Suprapubic skin (tissue), 4 donors: ENCODE results near the gene SLX4. TPM values are rescaled to one million over a fixed set of nuclear protein-coding genes. Genes with fewer than 3 reads are reported as not detected.

Experiments
- DNase-seq, 2 donors: peaks; one replicate each; pipeline ENCODE4 v3.0.0-alpha.2; 2019; ENCODE audit warnings: low spot score in 2 of 2
- H3K27ac ChIP-seq: fragments of 200-600 bp; sonication (generic); one replicate; pipeline ENCODE4 v1.5.1; 2019
- H3K27me3 ChIP-seq: fragments of 200-600 bp; sonication (generic); one replicate; pipeline ENCODE4 v1.5.1; 2019
- H3K36me3 ChIP-seq: fragments of 200-600 bp; sonication (generic); one replicate; pipeline ENCODE4 v1.5.1; 2019
- H3K4me1 ChIP-seq: fragments of 200-600 bp; sonication (generic); one replicate; pipeline ENCODE4 v1.5.1; 2019
- H3K4me3 ChIP-seq: fragments of 200-600 bp; sonication (generic); one replicate; pipeline ENCODE4 v1.5.1; 2019; ENCODE audit warnings: mild to moderate bottlenecking
- H3K9me3 ChIP-seq: fragments of 200-600 bp; sonication (generic); one replicate; pipeline ENCODE4 v1.5.1; 2019
- CTCF ChIP-seq, 2 donors: fragments of 200-600 bp in 1 of 2; fragments of 450-650 bp in 1 of 2; sonication (generic) in 1 of 2; IDR thresholded peaks; one replicate each; pipeline ENCODE4 v1.5.1; 2016 to 2019; ENCODE audit warnings: antibody characterized with exemption in 2 of 2, mild to moderate bottlenecking in 1 of 2, moderate library complexity in 1 of 2
- EP300 ChIP-seq: sonication (generic); formaldehyde crosslinking; IDR thresholded peaks from one replicate; pipeline ENCODE4 v1.6.1; 2017; ENCODE audit warnings: antibody characterized with exemption
- POLR2A ChIP-seq, 2 donors: fragments of 450-650 bp; IDR thresholded peaks; one replicate each; pipeline ENCODE4 v1.6.1; 2017; ENCODE audit warnings: antibody characterized with exemption in 2 of 2, mild to moderate bottlenecking in 2 of 2, moderate library complexity in 2 of 2
- POLR2AphosphoS5 ChIP-seq, 3 donors: sonication (generic); formaldehyde crosslinking; IDR thresholded peaks; one replicate each; pipeline ENCODE4 v1.6.1; 2017; ENCODE audit warnings: antibody characterized with exemption in 3 of 3
- WGBS: methylation state at CpG from one replicate; pipeline ENCODE4 v1.1.5; 2018; 5-methylcytosine and 5-hydroxymethylcytosine counted together
- total RNA-seq, 4 donors: library from RNA; depleted of rRNA; stranded (reverse); fragments of >200 nt; gene quantifications; one replicate each; pipeline ENCODE4 v1.1.0, GENCODE V29; 2016

The SLX4 gene
- total RNA-seq, 4 donors from 2014 or later: 2.9 to 6.0 (median 4.5) TPM

DNA sequence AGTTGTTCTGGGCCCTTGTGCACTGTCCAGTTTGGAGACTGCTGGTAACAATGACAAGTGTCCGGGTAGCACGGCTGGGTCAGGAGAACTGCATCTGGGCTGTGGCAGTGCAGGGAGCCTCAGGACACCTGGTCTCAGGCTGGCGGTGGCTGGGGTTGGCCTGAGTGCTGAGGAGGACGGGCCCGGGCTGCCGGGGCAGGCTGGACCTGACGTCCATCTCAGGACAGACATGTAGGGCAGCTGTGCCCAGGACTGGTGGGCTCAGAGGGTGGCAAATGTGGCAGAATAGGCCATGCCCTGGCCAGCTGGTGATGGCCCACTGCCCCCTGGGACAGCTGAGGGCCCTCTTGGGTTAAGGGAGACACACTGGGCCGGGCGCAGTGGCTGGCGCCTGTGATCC lies 30.0 kb downstream of the SLX4 start:
- TF ChIP-seq CTCF (IDR thresholded peaks at IDR 0.05): no peak
- TF ChIP-seq EP300: no peak
- no peak for TF ChIP-seq POLR2AphosphoS5 (IDR thresholded peaks at IDR 0.05)
- Histone ChIP-seq H3K36me3 (peaks cover 25% of the 10 kb centered on the region), H3K27ac (no peak overlapping the region), H3K27me3 (peaks cover 5% of the 10 kb centered on the region), H3K4me3 (no peak overlapping the region), H3K9me3 (no peaks in the 10 kb centered on the region), H3K4me1 (peaks cover 12% of the 10 kb centered on the region)
- WGBS: 77% methylated on average over 4 of the region's 10 CpGs
- no peak for DNase-seq

- WGBS: 10% methylated on average over 3 of the region's 8 CpGs
- no peak for DNase-seq
These were observed 30.7 kb downstream of the SLX4 start for GRCh38 chr16:3580686-3581085.

DNA sequence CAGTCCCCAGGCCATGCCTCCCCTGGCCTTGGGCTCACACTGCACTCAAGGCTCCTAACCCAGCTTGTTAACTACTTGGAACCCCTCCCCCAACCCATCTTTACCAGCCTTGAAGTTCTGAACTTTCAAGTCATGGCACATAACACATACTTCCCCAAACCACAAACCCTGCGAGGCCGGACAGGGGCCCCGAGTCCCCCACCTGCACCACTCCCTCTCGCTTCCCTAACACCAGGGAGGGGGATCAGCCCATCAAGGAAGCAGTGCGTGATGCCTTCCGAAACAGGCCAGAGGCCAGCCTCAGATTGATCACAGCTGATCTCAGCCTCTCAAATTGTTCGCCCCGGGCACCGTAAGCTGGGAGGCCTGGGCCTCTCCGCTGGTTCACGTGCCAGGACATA lies 31.2 kb downstream of the SLX4 start:
- DNase-seq: no peak
- H3K36me3 ChIP-seq: peaks cover 25% of the 10 kb centered on the region
- peaks cover 12% of the 10 kb centered on the region for H3K4me1 ChIP-seq
- no peak overlapping the region for H3K27ac ChIP-seq
- H3K9me3 ChIP-seq: no peaks in the 10 kb centered on the region
- TF ChIP-seq EP300 (no peak), POLR2AphosphoS5 (IDR thresholded peaks at IDR 0.05) (no peak)
- H3K4me3 ChIP-seq: no peak overlapping the region
- peaks cover 5% of the 10 kb centered on the region for H3K27me3 ChIP-seq
- 42% methylated on average over 6 of the region's 11 CpGs for WGBS

More at GRCh38 chr16:3580686-3581085, 30.7 kb downstream of the SLX4 start:
- Histone ChIP-seq H3K4me1 (peaks cover 12% of the 10 kb centered on the region), H3K9me3 (no peaks in the 10 kb centered on the region), H3K27ac (no peak overlapping the region), H3K4me3 (no peak overlapping the region), H3K36me3 (peaks cover 25% of the 10 kb centered on the region), H3K27me3 (peaks cover 5% of the 10 kb centered on the region)
- TF ChIP-seq EP300 (no peak), CTCF (IDR thresholded peaks at IDR 0.05) (no peak), POLR2A (IDR thresholded peaks at IDR 0.05) (no peak), POLR2AphosphoS5 (IDR thresholded peaks at IDR 0.05) (no peak)

DNA sequence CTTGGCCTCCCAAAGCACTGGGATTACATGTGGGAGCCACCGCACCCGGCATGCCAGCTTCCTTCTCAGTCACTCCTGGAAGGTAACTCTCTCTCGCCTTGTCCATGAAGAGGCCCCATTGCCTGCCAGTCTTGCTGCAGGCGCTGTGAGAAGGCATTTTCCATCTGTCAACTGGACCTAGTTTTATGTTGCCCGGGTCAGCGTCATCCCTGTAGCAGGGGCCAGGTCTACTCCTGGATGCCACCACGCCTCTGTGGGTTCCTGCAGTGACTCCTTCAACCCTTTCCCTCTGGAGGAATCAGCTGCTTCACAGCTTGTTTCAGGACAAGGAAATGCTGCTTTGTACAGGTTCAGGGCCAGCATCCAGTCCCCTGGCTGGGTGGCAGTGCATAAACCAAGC lies 31.6 kb downstream of the SLX4 start:
- Histone ChIP-seq H3K9me3 (no peaks in the 10 kb centered on the region), H3K27ac (no peak overlapping the region), H3K4me3 (no peak overlapping the region), H3K36me3 (peaks cover 25% of the 10 kb centered on the region), H3K27me3 (peaks cover 5% of the 10 kb centered on the region), H3K4me1 (peaks cover 12% of the 10 kb centered on the region)
- WGBS: 93% methylated on average over 7 of the region's 7 CpGs
- no peak for TF ChIP-seq CTCF (IDR thresholded peaks at IDR 0.05)
- no peak for TF ChIP-seq POLR2A (IDR thresholded peaks at IDR 0.05)
- no peak for DNase-seq

- 36% methylated on average over 6 of the region's 20 CpGs for WGBS
- no peaks in the 10 kb centered on the region for H3K9me3 ChIP-seq
- TF ChIP-seq CTCF (IDR thresholded peaks at IDR 0.05) (no peak), POLR2A (IDR thresholded peaks at IDR 0.05) (no peak), EP300 (no peak), POLR2AphosphoS5 (IDR thresholded peaks at IDR 0.05) (no peak)
- H3K27ac ChIP-seq: no peak overlapping the region
- peaks cover 18% of the 10 kb centered on the region for H3K36me3 ChIP-seq
- H3K4me3 ChIP-seq: no peak overlapping the region
- H3K27me3 ChIP-seq: peaks cover 5% of the 10 kb centered on the region
- DNase-seq: no peak
- peaks cover 12% of the 10 kb centered on the region for H3K4me1 ChIP-seq
These were observed 32.5 kb downstream of the SLX4 start for GRCh38 chr16:3578610-3579551.
